C4-2B (cell line): ENCODE data around the gene HCN1.
A peak's percentile ranks its signal among the peaks of the same experiment; 100 is the strongest.

Source experiments
- H3K27ac ChIP-seq: fragments of 450-650 bp; 2 replicates; pipeline ENCODE4 v1.5.1; 2017
- CTCF ChIP-seq: fragments of 450-650 bp; conservative IDR thresholded peaks from 2 replicates; pipeline ENCODE4 v1.5.1; 2017; ENCODE audit warnings: mild to moderate bottlenecking
- ZFX ChIP-seq: fragments of 450-650 bp; IDR thresholded peaks from 2 replicates; pipeline ENCODE4 v1.6.1; 2017

Gene HCN1

GRCh38 chr5:45262061-45262590 is 434.1 kb downstream of the HCN1 start:
- TF ChIP-seq ZFX (no peak), CTCF (no peak)
- H3K27ac ChIP-seq, result no peak overlapping the region

DNA sequence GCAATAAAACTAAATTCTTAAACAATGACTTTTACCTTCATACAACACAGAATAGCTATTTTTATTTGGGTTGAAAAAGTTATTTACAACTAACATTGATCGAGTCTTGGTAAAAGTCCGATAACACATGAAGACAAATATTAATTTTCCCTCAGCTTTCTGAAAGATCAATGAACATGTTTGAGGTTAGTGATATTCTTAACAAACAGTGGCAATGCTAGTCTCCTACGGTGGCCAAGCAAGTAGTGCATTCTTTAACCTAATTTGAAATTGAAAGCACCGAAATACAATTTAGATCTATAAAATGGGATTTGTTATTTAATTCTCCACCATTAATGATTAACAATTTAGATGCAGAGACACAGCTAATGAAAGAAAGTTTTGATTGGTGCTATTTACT is 435.1 kb downstream of the HCN1 start:
- no peak for TF ChIP-seq CTCF
- H3K27ac ChIP-seq, result no peak overlapping the region

DNA sequence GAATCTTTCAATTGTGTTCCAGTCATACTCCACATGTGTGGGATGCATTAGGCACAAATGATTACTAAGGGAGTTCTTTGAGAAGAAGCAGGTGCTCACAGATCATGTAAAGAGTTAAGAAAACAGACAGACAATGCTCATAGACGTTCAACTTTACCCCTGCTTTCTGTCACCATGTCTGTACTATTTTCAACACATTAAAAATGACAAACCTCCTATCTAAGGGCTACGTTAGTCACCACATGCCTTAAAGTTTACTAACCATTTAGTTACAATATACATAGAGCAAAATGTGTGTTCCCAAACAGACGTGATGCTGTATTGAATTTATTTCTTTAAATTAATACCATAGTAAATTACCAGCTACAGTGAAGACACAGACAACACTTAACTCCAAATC is 435.9 kb downstream of the HCN1 start:
- no peak for TF ChIP-seq CTCF
- no peak for TF ChIP-seq ZFX
- H3K27ac ChIP-seq, result no peak overlapping the region

DNA sequence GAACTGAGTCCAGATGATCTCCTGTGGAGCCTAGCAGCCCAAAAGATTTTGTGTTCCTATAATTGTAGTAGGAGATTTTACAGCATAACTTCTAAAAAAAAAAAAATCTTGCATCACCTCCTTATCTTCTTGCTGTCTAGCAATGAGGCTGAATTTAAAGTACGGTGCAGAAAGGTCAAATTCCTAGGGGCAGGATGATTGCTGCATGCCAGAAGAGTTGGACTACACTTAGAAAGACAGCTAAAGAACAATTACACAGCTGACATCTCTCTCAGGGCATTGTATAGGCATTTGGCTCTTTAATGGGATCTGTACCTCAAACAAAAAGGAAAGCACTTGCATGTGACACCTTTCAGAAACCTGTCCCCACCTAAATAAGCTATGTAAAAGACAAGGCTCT is 443.2 kb downstream of the HCN1 start:
- TF ChIP-seq CTCF, result no peak
- no peak for TF ChIP-seq ZFX
- no peak overlapping the region for H3K27ac ChIP-seq

- H3K27ac ChIP-seq, result no peak overlapping the region
- TF ChIP-seq CTCF, result no peak
- no peak for TF ChIP-seq ZFX
Observed at GRCh38 chr5:45252541-45252940, 443.6 kb downstream of the HCN1 start.

- TF ChIP-seq ZFX (no peak), CTCF (peak; percentile 89)
- H3K27ac ChIP-seq, result no peak overlapping the region
Observed at GRCh38 chr5:45225571-45226031, 470.6 kb downstream of the HCN1 start.

GRCh38 chr5:45205403-45205961 is 490.7 kb downstream of the HCN1 start:
- no peak for TF ChIP-seq ZFX
- H3K27ac ChIP-seq, result no peak overlapping the region
